GF-D8 (cell line): ENCODE results near the gene RPE.

Experiments
- DNase-seq: peaks from one replicate; lab custom pipeline; 2025; lab: John Stamatoyannopoulos, UW

Gene RPE

DNA sequence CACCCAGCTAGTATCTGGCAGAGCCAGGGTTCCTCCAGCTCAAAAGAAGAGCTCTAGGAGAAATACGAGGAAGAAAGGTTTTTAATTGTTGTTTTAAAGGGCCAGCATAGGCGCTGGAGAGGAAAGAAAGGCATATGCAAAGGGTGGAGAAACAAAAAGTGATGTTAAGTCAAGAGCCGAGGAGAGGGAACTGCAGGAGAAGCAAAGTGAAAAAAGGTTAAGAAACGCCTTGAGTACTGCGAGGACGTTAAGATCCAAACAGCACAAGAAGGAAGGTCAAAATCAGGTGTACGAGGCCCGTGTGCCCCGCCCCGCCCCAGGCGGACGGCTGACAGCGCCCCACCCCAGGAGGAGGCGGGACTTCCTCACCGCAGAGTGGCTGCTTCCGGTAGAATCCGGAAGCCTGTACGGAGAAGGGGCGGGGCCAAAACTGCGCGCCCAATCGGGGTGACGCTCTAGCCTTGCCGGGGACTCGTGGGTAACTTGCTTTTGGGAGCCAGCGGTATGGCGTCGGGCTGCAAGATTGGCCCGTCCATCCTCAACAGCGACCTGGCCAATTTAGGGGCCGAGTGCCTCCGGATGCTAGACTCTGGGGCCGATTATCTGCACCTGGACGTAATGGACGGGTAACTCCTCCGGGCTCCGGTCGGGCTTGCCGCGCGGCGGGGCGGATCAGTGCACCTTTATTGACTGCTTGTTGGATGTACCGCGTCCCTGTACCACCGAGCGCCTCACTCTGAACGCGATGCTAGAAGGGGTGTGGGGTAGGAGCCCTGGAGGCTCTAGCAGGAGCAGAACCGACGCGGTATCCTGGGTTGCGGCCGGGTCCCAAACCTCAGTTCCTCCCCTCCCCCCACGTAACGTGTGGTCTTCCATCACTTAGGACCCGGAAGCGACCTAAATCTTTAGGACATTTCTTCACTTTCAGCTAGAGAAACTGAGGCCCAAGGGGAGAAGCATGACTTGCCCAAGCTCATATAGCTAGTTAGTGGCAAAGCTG, at the start of gene RPE:
TSS of gene RPE (plus strand) at position 481 of the 1,000 bp plus-strand sequence. CDS start at position 505, 24 bp downstream.
- DNase-seq: peak; percentile 89

DNA sequence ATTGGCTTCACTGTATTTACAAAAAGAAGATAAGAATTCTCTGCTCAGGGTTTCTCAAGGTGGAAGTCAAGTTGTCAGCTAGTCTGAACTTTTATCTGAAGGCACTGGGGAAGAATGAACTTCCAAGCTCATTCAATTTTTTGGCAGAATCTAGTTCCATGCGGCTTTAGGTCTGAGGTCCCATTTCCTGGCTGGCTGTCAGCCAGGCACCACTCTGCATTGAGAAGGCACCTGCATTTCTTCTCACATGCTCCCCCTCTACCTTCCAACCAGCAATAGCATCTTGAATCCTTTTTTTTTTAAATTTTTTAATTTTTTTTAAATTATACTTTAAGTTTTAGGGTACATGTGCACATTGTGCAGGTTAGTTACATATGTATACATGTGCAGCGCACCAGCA, 46.2 kb upstream of the RPE start:
- no peak for DNase-seq

DNA sequence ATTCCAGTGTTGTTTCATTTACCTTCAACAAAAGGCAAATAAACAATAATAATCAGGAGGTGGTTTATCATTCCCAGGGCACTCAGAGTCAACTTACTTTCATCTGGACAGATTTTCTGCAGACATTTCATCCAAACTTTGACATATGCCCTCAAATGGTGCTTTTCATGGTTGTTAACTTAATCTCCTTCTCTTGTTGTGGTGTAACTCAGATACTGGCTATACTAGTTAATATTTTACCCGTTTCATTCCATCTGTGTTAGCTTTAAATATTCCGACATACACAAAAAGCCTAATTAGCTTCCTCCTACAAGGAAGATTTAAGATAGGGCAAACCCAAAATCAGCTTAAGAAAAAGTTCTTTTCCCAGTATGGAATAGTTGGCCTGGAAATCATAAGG, 44.4 kb upstream of the RPE start:
- DNase-seq: no peak

DNA sequence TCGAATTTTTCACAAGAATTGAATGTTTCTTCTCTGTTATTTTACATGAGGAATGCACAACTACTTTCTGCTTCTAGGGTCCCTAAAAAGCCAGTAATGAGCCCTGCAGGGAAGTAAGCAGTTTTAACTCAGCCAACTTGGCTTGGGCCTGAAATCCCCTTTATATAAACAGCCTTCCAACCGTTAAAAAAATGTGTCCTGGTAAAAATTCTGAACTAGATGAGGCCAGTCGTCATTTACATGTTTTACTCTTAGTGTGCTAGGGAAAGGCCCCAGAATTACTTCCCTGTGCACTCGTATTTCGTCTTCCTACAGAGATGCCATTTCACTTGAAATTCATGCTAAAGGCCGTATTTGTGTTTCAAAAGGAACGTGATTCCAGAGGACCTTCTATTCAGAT, 42.4 kb upstream of the RPE start:
- DNase-seq: no peak

DNA sequence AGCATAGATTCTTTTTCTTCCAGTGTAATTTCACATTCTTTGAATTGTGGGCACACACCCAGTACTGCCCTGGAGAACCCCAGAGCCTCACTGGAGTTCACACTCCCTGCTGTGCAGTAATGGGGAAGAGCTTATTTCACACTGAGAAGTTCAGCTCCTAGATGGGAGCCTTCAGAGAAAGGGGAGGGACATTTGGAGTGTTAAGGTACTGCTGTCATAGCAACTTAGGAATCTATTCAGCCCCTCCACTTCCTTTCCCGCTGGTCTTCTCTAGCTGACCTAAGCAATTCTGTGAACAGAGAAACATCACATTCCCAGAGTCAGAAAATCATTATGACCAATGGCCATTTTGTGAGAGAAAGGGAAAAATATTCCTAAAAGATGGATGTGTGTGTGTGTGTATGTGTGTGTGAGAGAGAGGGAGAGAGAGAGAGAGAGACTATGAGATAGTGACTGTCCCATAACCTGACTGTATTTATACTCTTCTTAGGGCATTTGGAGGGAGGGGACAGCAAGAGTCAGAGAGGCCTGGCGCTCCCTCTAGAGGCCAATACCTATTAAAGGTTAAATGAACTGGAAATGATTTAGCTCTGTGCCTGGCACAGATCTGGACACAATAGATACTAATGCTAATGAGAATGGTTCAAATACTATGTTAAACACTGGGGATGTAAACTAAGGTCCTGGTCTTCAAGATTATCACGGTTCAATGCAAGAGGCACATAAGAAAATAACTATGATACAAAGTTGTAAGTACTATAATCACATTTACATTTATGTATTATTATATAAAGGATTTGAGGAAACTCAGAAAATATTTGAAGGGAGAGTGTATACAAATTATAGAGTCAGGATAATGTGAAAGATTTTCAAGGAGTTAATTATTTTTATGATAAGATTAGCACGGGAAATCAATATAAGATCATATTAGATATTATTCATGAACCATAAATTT, 41.5 kb upstream of the RPE start:
- peak; percentile 10 for DNase-seq

DNA sequence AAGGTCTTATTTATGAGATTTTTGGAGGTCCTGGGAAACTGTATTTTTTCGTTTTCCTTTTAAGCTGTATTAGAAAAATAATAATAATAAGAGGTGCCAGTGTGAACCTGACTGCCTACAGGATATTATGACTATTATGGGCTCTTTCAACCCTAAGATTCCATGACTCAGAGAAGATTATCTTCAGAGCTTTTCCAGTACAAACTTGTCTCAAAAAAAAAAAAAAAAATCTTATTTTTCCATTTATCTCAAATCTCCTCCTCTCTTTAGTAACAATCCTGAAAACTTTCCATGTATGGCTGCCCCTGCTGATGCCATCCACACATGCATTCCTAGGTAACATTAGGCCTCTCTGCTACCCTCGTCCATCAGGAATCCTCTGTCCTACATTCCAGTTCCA, 36.7 kb upstream of the RPE start:
- no peak for DNase-seq

DNA sequence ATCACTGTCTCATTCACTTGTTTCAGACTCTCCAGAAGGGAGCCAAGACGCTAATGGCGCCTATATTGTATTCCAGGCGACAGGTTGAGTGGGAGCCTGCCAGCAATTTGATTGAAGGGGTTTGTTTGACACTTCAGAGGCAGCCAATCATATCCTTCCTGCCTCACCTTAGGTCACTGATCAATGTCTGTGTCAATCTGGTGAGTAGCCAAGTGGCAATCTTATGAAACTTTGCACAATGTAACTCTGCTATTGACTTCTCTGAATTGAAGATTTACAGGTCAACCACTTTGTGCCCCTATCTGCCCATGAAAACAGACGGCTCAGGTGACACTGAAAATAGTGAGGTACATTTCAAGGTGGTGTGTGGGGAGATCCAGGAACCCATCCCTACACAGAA, 32.7 kb upstream of the RPE start:
- no peak for DNase-seq

DNA sequence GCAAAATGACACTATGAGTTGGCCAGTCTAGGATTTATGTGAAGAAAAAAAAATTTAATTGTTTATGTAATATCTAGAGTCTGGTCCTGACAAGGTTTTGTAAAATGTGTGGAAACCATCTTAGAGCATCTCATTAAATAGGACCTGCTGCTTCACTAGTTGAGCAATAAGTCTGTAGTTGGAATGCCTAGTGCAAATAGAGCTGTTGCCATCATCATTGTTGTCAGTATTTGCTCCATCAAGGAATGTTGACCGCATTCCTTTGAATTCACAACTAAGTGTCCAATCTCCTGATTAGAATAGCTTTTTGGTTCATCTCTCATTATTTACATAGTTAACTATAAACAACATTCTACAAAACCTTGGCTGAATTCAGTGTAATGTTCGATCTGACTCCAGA, 32.2 kb upstream of the RPE start:
- no peak for DNase-seq

DNA sequence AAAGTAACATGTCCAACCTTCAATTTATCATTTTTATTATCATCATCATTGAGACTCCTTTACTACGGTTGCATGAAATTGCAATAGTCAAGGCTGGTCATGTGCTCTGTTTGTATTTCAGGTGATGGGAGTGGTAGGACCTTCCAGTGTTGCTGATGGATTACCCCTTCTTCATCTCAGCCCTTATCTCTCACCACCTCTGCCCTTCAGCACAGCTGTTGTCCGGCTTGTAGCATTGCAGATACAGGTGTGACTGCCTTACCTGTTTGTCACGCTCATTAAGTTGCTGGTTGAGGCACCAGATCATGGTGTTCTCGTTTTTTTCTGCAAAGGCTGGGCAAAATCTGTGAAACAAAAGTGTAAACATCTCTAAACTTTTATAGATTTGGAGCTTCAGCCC, 31.7 kb upstream of the RPE start:
- no peak for DNase-seq

DNA sequence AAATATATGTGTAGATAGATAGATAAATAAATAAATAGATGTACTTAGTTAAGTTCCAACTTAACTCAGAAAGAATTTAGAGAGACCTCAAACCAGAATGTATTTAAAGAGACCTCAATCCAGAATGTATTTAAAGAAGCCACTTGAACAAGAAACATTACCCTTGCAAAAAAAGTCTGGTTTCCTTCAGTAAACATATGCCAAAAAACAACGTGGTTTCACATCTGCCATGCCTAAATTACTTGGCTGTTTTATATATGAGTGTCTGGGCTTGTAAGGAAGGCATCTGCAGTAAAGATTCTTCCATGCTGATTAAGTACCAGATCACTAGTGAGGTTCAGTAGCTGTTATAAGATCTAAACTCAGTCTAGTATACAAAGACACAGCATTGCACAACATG, 29.1 kb upstream of the RPE start:
- no peak for DNase-seq

DNA sequence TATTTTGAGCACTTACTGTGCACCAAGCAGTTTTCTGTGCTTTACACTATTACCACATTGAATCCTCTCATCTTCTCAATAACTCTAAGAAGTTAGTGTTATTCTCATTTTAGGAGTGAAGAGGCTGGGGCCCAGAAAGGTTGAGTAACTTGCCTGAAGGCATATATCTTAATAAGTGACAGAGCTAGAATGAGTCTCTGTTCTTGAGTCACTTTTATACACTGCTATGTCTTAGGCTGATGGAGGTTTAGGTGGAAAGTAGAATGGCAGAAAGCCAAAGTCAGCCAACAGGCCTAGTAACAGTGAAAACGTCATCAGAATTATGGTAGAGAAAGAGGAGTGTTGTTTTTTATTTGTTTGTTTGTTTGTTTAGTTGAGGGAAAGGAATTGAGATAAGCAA, 27.9 kb upstream of the RPE start:
- no peak for DNase-seq

DNA sequence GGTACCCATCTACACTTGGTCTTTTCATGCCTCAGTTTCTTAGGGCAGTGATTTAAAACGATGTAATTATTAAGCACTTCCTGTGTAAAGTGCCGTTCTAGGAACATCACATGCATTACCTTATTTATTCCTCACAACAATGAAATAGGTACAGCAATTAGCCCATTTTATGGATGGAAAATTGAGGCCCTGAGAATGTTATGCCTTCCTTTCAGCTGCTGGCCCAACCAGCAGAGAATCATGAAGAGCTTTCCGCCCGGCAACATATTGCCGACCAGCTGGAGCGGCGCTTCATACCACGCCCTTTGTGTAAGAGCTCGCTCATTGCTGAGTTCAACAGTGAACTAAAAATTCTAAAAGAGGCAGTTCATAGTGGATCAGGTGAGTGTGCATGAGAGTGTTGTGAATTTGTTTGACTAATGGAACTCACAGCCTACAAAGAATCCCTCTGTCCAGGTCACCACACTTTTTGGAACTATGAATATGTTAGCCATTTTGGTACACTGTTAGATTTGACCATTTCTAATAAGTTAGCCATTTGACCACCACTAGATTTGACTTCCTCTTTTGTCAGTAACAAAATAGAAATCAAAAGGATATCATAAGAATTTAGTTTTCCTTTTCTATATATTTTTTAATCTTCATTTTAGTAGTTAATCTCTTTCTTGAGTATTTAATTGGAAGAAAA, 25.6 kb upstream of the RPE start:
- no peak for DNase-seq

DNA sequence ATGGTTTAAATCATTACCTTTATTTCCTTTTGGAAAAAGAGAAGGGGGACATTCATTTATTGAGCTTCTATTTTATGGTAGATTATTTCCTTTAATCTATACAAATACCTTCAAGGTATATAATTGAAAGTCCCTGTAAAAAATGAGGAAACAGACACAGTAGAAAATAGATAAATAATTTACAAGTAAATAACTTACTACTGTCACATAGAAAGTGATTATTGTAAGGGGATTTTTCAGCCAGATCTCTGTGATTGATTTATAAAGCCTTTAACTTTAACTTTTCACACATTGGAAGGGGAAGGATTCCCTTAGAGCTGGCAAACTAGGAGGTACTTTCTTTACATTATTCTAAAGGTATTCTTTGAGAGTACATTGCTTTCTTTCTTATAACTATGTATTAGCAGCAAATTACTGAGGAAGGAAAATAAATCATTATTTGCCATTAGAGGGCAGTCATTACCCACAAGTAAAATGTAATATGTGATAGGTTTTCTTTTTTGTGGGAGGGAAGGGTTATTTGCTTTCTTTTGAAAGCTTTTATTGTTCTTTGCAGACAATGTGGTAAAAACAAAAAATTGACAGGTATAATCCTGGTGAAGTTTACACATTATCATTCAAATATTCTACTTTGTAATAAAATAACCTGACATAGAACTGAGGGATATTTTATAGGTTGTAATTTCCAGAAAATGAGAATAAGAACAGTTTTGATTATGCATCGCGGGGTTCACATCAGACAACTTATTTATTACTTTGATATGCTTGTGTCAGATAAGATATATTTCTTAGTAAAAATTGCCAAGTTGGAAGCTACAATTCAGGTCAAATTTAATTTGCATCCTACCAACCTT, 24.8 kb upstream of the RPE start:
- peak; percentile 36 for DNase-seq

DNA sequence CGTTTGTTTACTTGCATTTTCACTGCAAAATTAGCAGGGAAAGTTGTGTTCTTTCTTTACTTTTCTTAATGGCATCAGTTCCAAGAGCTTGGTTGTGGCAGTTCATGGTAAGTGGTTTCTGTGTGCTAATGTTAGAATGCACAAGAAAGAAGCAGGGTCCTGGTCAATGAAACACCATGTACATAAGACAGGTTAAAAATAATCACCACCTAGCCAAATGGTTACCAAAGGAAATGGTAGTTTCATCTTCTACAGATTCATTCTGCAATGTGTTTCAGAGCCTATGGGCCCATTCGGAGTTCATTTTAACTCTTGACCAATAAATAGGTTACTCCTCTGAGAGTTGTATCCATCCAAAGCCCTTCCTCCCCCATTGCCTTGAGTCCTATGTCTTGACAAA, 18.1 kb upstream of the RPE start:
- no peak for DNase-seq

DNA sequence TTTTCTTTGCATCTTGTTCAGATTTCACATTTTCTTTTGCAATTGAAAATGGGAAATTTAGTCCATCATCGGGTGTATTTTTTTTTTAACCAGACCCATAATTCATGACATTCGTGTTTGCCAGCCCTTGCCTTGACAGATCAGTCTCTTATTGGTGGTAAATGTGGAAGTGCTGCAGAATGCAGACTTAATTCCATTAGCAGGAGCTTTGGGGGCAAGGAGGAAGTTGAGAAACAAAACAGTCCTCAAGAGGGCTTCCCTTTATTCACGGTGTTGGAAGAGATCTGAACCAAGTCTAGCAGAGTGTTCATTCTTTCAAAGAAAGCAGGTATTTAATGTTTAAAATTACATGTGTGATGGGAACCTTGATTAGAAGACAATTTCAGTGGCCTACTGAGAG, 16.6 kb upstream of the RPE start:
- peak; percentile 87 for DNase-seq

DNA sequence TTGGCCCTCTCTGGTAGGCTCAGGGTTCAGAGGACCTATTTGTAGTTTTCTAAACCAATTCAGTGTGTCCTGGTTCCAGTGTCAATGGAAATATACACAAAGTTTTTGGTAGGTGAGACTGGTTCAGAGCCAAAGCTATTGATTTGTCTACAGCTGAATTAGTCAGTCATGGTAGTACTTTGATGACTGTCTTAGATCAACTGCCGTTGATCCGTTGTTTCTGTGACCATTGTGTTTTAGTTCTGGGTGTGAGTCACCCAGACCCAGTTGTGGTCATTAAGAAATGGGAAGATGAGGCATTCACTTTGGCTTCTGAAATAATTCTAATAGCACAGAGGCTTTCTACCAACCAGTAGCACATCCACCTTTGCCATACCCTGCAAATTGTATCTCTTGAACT, 16.0 kb upstream of the RPE start:
- no peak for DNase-seq

DNA sequence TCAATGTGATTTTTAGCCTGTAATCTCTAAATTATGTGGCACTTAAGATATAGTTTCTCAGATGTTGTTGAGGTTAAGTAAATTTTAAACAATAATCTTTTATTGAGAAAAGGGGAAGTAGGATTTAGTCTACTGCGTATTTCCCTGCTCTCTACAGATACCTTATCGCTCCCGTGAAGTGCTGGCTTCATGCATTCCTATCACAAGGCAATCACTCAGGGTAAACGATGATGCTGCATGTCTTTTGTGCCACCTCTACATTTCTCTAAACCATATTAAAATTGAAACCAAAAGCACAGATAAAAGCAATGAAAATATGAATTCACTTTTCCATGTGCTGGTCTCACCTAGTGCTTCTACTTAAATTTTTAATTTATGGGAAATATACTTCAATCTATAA, 14.4 kb upstream of the RPE start:
- peak; percentile 26 for DNase-seq

DNA sequence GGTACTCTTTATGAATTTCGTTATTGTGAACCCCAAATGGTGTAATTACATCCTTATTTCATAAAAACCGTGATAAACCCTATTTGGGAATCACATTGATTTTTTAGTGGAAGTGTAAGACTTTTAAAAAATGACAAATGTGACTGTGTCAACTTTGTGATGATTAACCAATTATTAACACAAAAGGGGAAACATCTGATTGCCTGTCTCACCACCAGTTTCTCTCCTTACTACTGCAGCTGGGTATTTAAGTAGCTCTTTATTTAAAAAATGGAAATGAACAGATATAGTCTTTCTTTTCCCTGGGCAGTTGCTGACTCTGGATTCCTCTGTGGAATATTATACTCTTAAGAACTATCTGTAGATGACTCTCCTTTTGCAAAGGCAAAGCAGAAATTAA, 11.6 kb upstream of the RPE start:
- no peak for DNase-seq

DNA sequence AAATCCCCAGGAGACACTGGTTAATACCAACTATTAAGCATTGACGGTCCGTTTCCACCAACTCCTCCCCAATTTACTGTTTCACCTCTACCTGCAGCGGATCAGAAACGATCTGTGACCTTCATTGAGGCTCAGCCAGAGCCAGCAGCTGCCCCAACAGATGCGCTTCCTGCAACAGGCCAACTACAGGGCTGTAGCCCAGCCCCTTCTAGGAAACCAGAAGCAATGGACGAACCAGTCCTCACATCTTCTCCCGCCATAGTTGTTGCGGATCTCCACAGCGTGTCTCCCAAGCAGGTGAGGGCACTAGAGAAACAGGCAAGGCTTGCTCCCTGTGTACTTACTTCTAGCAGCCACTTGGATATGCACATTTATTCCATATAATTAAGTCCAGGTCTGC, 8.5 kb upstream of the RPE start:
- DNase-seq: no peak

DNA sequence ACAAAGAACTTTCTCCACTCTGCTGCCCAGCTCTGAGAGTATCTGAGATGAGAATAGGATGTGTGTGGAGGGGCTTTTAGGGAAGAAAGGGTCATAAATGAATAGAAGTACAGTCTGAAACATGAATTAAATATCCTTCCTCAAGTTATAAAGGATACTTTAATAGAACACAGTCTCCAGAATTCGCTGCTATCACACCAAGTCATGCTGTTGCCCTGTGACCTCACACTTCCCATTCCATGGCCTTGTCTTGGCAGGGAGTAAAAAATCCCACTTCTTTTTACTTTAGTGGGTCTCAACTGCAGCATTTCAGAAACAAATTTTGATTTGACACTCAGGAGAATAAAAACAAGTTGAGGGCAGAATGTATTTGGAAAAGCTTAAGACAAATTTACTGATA, 3.8 kb upstream of the RPE start:
- DNase-seq: no peak
